Right kidney (tissue), 1 donor: ENCODE data around the gene RBBP8NL.

Source experiments
- DNase-seq: peaks from one replicate; pipeline ENCODE4 v3.0.0-alpha.2; 2016

Gene RBBP8NL

GRCh38 chr20:62461157-62461556 lies 33.8 kb upstream of the RBBP8NL start:
- no peak for DNase-seq

- no peak for DNase-seq
These were observed 33.3 kb upstream of the RBBP8NL start for GRCh38 chr20:62460678-62461077.

DNA sequence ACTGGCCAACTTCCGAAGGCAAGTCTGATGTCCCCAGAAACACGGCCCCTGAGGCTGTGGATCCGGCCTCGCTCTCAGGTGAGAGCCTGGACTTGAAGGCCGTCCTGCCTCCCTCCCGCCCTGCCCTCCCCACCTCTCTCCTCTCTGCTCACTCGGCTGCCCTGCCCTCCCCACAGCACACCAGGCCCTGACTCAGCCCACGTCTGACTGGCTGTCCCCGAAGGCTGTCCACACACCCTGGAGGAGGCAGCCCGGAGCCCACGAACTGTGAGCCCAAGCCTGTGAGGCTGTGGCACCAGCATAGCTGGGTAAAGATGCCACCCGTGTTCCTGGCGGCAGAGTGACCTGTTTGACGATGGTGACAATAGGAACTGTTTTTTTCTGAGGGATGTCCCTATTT lies 32.1 kb upstream of the RBBP8NL start:
- DNase-seq = no peak

DNA sequence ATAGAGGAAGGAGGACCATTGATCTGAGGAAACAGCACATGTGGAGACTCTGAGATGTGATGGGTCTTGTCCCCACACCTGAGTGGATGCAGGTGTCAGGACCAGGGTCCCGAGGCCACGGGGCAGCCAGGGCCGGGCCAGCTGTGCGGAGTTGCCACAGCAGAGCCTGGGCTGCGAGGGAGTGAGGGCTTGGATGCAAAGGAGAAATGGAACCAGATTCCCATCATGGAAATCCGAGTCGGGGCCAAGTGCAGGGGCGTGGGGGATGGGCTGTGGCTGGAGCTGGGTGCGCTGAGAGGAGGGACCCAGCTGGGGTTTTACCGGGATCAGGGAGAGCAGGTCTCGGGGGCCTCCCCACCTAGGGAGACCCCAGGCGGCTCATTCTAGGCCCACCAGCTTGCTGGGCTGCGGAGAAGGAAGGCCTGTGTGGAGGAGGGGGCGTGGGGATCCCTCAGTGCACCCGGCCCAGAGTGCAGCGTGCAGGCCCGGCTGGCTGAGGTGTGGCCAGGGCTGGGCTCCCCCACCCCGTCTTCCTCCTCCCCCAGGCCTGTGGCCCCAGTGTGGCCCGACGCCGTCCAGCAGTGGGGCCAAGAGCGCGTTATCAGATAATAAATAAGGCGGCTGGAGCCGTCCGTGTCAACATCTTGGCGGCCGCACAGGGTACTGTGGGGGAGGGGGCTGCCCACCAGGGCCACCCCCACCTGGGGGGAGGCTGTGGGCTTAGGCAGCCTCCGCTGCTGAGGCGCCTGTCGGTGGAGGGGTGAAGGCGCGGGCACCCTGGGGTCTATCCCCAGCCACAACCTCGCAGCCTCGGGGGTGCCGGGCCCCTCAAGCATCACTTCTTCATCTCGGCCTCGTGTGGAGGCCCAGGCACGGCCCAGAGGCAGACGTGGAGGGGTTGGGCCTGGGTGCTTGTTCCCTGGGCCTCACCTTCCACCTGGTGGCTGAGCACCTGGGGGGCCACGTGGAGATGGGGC lies 31.2 kb upstream of the RBBP8NL start:
- DNase-seq = no peak

- DNase-seq = no peak
These were observed 30.5 kb upstream of the RBBP8NL start for GRCh38 chr20:62457831-62458230.

DNA sequence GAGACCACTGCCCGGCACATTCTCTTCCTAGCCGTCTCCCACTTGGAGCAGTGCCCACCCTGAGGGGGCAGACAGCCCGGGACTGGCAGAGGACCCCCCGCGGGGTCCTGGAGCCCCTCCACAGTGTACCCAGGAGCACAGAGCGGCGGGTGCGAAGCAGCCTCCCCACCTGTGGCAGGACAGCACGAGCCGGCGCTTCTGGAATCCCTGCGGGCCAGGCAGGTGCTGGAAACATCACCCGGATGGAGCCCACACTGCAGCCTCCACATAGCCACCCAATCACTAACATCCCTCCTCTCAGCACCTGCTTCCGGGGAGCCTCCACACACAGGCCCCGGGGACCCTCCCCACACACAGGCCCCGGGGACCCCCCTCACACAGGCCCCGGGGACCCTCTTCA lies 29.8 kb upstream of the RBBP8NL start:
- no peak for DNase-seq

DNA sequence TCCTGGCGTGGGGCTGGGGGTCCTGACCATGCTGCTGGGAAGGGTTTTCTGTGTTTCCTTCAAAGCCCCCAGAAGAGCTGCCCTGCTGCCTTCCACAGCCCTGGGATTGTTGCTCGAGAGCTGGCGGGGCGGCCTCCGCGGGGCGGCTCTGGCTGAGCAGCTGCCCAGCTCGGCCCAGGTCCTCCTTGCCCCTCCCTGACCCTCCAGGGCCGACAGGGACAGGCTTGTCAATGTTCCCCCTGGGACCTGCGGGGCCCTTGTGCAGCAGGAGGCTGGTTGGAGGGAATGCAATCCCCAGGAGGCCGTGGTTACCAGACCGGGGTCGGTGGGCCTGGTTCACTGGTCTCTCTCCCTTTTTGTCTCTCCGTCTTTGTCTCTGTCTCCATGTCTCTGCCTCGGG lies 28.6 kb upstream of the RBBP8NL start:
- no peak for DNase-seq

GRCh38 chr20:62454904-62455636 lies 27.7 kb upstream of the RBBP8NL start:
- DNase-seq = peak; percentile 75

DNA sequence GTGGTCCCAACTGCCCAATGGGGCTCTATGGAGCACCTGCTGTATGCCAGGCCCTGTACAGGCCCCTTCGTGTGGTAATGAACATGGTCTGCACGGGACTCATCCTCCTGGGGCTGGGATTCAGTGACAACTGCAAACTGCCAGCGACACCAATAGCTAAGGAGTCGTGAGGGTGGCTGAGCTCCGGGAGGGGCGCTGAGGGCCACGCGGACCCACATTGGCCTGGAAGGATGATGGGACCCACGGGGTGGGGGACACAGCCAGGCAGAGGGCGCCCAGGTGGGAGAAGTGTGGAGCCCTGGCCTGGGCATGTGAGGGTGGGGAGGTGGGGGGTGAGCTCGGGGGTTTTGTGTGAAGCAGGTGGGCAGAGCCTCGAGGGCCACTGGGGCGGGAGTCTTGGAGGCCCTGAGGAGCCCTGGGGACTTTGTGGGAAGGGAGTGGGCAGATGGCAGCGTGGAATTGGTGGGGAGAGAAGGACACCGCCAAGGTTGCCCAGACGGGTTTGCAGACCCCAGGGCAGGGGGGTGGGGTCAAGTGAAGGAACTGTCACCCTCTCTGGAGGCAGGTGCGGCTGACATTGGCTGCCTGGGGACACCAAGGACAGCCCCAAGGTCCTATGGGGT lies 26.0 kb upstream of the RBBP8NL start:
- no peak for DNase-seq

DNA sequence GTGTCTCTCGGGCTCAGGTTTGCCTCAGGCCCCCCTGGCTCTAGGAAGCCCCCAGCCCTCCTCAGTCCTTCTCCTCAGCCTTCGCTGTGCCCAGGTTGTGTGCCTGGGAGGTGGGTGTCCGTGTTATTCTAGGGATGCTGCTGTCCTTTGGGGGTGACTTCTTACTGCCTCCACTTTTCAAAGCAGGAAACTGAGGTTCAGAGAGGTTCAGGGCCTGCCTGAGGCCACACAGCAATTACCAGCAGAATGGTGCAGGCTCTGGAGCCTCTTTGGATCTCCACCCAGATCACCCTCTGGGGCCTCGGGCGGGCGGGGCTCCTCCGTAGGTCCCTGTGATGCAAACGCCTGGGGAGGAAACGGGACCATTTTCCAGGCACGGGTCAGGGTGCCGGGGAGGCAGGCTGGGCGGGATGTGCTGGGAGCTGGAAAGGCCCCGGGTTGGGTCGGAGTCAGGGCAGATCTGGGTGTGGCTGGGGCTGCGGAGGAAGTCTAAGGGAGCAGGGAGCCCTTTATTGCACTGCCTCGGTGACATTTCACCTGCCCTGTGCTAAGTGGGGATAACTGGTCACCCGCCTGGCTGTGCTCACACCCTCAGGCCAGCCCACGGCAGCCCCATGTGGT lies 25.2 kb upstream of the RBBP8NL start:
- DNase-seq = no peak

- DNase-seq = no peak
These were observed 24.6 kb upstream of the RBBP8NL start for GRCh38 chr20:62451970-62452369.

- no peak for DNase-seq
These were observed 23.9 kb upstream of the RBBP8NL start for GRCh38 chr20:62451156-62451767.

- DNase-seq = no peak
These were observed 22.8 kb upstream of the RBBP8NL start for GRCh38 chr20:62449951-62450691.

DNA sequence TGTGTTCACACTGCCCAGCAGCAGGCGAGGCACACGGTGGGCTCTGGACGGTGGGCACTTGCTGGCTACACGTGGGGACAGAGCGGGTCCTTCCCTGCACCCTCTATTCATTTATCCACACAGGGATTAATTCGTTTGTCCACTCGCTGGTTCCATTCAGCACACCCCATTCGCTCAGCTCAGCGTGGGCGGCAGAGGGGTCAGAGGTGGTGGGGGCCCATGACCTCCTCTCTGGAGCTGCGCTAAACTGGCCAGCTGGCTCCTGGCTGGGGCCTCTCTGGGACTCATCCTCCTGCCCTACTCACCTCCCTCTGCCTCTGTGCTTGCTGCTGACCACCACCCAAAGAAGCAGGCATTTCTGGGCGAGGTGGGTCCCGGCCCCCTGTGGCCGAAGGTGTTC lies 21.4 kb upstream of the RBBP8NL start:
- DNase-seq = no peak

DNA sequence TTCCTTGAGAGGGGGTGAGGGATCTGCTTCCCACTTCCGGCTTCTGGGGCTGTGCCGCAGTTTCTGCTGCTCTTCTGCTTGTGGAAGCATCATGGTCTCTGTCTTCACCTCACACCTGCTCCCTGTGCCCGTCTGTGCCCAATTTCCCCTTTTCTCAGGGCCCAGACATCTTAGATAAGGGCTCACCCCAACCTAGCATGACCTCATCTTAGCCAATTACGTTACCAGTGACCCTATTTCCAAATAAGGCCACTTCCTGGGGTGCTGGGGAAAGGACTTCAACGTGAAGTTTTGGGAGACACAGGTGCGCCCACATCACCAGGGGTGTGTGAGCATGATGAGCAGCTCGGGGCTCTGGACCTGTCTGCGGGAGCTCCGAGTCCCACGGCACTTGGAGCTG lies 20.7 kb upstream of the RBBP8NL start:
- DNase-seq = no peak

GRCh38 chr20:62446888-62447869 lies 19.8 kb upstream of the RBBP8NL start:
- no peak for DNase-seq

GRCh38 chr20:62446481-62446880 lies 19.1 kb upstream of the RBBP8NL start:
- no peak for DNase-seq

DNA sequence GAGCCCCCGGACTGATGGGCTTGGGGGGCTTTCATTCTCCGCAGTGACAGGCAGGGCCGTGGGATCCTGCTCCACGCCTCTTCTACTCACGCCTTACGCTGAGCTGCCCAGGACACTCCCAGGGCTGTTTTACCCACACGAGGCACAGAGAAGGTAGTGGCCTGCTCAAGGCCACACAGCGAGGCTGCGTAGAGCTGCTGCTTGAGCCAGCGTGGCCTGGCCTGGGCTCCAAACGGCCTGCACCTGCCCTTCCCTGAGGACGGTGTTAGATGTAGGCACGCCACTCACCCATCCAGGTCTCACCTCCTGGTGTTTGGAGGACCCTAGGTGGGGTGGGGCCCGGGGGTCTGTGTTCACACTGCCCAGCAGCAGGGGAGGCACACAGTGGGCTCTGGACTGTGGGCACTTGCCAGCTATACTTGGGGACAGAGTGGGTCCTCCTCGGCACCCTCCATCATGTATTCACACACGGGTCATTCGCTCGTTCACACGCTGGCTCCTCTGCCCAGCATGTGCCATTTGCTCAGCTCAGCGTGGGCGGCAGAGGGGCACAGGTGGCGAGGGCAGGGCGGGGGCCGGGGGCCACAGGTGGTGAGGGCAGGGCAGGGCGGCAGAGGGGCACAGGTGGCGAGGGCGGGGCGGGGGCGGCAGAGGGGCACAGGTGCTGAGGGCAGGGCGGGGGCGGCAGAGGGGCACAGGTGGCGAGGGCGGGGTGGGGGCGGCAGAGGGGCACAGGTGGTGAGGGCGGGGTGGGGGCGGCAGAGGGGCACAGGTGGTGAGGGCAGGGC lies 18.4 kb upstream of the RBBP8NL start:
- no peak for DNase-seq

- DNase-seq = no peak
These were observed 16.9 kb upstream of the RBBP8NL start for GRCh38 chr20:62444286-62444685.
